Right lobe of liver (tissue), 4 donors: ENCODE results near the gene GRM7.

Source experiments
- CTCF ChIP-seq, 4 donors: fragments of 200-600 bp in 3 of 4; fragments of 450-650 bp in 1 of 4; IDR thresholded peaks; one replicate each; pipeline versions ENCODE4 v1.5.1 to v1.8.0; 2016 to 2022; ENCODE audit warnings: antibody characterized with exemption in 4 of 4, mild to moderate bottlenecking in 2 of 4
- POLR2A ChIP-seq: fragments of 450-650 bp; IDR thresholded peaks from one replicate; pipeline ENCODE4 v1.6.1; 2017; ENCODE audit warnings: antibody characterized with exemption, mild to moderate bottlenecking
- donor health status: DM: no; HTN: no; CAD: no.
- donor health status: DM: no; HTN: no; CAD: no.
- donor health status: DM: no; HTN: yes; CAD: no.

GRCh38 chr3:7754653-7755441, 893.9 kb downstream of the GRM7 start:
- TF ChIP-seq CTCF (IDR thresholded peaks at IDR 0.05) (no peak), POLR2A (no peak)
